ENCODE data around the gene ACSS1. TPM values are rescaled to one million over a fixed set of nuclear protein-coding genes. Genes with fewer than 3 reads are reported as not detected.

The ACSS1 gene
- total RNA-seq, 4 donors from 2014 or later: 33.7 to 42.3 (median 38.4) TPM

GRCh38 chr20:25050501-25051350 is 7.2 kb downstream of the ACSS1 start:
- no peak for TF ChIP-seq CTCF (IDR thresholded peaks at IDR 0.05)
- TF ChIP-seq POLR2A (IDR thresholded peaks at IDR 0.05): no peak
- DNase-seq (ENCODE audit: low spot score in 2 of 2): peak in 1 of 2 donors; percentile 84
- intact Hi-C loops (cut with DNase I; ENCODE audit: low total_unique reads): no loop called here
- 93 to 95% methylated on average over 16 to 17 of the region's 17 CpGs for WGBS, 2 donors
- H3K4me3 ChIP-seq (ENCODE audit: low read depth, poor library complexity, severe bottlenecking): no peak overlapping the region

GRCh38 chr20:25050082-25050481 is 7.9 kb downstream of the ACSS1 start:
- no peak for DNase-seq (ENCODE audit: low spot score in 2 of 2)
- H3K4me3 ChIP-seq (ENCODE audit: low read depth, poor library complexity, severe bottlenecking): no peak overlapping the region
- TF ChIP-seq CTCF (IDR thresholded peaks at IDR 0.05) (no peak), POLR2A (IDR thresholded peaks at IDR 0.05) (no peak)
- intact Hi-C loops (cut with DNase I; ENCODE audit: low total_unique reads): no loop called here
- WGBS, 2 donors: 67 to 68% methylated on average over 7 of the region's 7 CpGs

GRCh38 chr20:25049261-25050060 is 8.5 kb downstream of the ACSS1 start:
- H3K4me3 ChIP-seq (ENCODE audit: low read depth, poor library complexity, severe bottlenecking): no peak overlapping the region
- peak in 1 of 2 donors; percentile 78 for DNase-seq (ENCODE audit: low spot score in 2 of 2)
- WGBS, 2 donors: 65 to 71% methylated on average over 15 to 16 of the region's 16 CpGs
- intact Hi-C loops (cut with DNase I; ENCODE audit: low total_unique reads): loop anchor here (10.0 kb wide), 1 partner anchor 1635 kb away; no protein-coding TSS in a partner anchor
- TF ChIP-seq CTCF (IDR thresholded peaks at IDR 0.05) (no peak), POLR2A (IDR thresholded peaks at IDR 0.05) (no peak)

GRCh38 chr20:25048519-25048952 is 9.4 kb downstream of the ACSS1 start:
- intact Hi-C loops (cut with DNase I; ENCODE audit: low total_unique reads): loop anchor here (10.0 kb wide), 1 partner anchor 1634 kb away; no protein-coding TSS in a partner anchor
- TF ChIP-seq POLR2A (IDR thresholded peaks at IDR 0.05) (no peak), CTCF (IDR thresholded peaks at IDR 0.05) (no peak)

DNA sequence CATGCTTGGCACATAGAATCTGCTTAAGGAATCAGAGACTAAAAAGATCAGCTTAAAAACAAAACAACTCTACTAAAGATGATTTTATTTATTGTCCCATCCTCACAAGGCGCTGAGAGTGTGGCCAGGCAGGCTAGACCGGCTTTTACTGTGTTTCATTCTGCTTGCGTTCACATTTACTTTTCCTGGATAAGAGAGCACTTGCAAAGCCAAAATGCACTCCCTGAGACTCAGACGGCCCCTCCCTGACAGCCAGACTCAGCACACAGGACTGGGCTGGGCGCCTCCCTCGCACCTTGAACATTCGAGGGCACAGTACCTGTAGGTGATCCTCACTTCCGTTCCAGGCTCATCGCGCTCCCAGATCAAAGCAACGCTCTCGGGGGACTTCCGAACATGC is 10.2 kb downstream of the ACSS1 start:
- intact Hi-C loops (cut with DNase I; ENCODE audit: low total_unique reads): loop anchor here (10.0 kb wide), 1 partner anchor 1633 kb away; no protein-coding TSS in a partner anchor
- no peak overlapping the region for H3K4me3 ChIP-seq (ENCODE audit: low read depth, poor library complexity, severe bottlenecking)
- peak in 1 of 2 donors; percentile 83 for DNase-seq (ENCODE audit: low spot score in 2 of 2)
- TF ChIP-seq CTCF (IDR thresholded peaks at IDR 0.05): no peak
- TF ChIP-seq POLR2A (IDR thresholded peaks at IDR 0.05): no peak
- 53 to 63% methylated on average over 13 of the region's 13 CpGs for WGBS, 2 donors

More at GRCh38 chr20:25048519-25048952, 9.4 kb downstream of the ACSS1 start:
- H3K4me3 ChIP-seq (ENCODE audit: low read depth, poor library complexity, severe bottlenecking): no peak overlapping the region
- WGBS, 2 donors: 54 to 56% methylated on average over 8 of the region's 8 CpGs
- peak in 1 of 2 donors; percentile 70 for DNase-seq (ENCODE audit: low spot score in 2 of 2)
